SIG-M5 (cell line): Measurements from ENCODE around the gene CDH23.

Experiments used
- DNase-seq: peaks from one replicate; lab custom pipeline; 2025; lab: John Stamatoyannopoulos, UW

The CDH23 gene

DNA sequence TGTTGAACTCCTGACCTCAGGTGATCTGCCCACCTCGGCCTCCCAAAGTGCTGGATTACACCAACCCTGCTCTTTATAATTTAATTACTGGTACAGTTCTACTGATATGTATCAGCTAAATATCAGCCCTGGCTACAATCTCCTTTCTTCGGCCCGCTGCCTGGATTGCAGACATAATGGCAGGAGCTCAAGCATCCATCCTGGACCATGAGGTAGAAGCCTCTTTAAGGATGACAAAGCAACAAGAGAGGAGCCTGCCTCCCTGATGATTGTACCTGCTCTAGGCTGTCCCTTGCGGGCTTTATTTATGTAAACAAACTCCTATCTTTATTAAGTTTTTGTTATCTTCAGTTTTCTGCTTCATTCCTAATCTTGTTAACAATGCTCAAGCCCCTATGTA lies 459.9 kb downstream of the CDH23 start:
- no peak for DNase-seq

- DNase-seq, result no peak
Observed at GRCh38 chr10:71857934-71858890, 461.5 kb downstream of the CDH23 start.

DNA sequence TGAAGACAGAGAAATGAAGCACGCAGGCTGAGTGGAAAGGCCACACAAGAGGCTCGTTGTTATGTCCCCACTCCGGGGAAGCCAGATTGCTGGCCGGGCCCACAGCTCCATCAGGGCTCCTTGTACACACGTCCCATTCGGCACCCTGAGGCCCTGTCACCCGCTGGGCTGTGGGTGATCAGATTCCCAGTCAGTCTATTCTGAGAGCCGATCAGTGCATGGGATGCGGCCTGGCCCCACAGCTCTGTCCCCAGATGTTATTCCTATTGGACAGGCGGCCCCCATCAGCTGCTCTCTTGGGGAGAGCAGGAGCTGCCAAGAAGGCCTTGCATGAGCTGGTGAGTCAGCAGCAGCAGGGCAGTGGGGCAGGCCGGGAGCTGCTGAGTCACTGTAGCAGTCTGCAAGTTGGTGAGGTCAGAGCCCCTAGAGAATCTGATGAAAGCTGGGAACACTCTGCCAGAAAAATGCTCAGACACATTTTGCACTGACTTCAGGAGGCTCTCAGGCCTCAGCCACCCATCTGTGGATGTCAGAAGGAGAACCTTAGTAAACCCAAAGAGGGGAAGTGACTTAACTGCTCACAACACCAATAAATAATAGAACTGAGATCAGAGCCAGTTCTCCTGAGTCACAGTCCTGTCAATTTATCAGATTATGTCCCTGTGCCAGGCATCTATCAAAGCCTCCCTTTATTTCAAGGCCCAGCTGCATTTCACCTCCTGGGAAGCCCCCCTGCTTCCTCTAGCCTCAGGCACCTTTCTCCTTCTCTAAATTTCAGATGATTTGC lies 463.7 kb downstream of the CDH23 start:
- DNase-seq, result peak; percentile 29

DNA sequence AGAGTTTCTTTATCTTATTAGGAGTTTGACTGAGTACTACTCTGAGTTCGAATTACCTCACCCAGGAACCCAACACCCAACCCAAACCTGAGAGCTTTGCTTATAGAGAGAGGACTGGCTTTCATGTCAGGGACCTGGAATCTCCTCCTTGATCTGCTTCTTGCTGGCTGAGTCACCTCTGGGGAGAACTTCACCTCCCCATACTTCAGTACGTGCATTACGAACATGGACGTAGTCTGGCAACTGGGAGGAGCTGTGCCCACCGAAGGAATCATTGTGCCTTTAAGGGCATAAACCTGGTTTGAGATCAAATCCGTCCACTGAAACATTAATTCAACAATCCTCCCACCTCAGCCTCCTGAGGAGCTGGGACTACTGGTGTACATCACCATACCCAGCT lies 466.5 kb downstream of the CDH23 start:
- no peak for DNase-seq

- no peak for DNase-seq
Observed at GRCh38 chr10:71864911-71865361, 468.2 kb downstream of the CDH23 start.
